Nephron (organoid): Measurements from ENCODE around the gene PSMB7.

Source experiments
- H3K27ac Mint-ChIP-seq, 3 experiments: 2 replicates each; pipeline ENCODE4 v1.8.0; 2020; ENCODE audit warnings: mixed read lengths in 3 of 3, mild to moderate bottlenecking in 2 of 3, moderate library complexity in 1 of 3
- H3K27me3 Mint-ChIP-seq: 2 replicates; pipeline ENCODE4 v1.8.0; 2021; ENCODE audit warnings: low read depth, mild to moderate bottlenecking, moderate library complexity, mixed read lengths
- H3K36me3 Mint-ChIP-seq: 2 replicates; pipeline ENCODE4 v1.8.0; 2020; ENCODE audit warnings: low read depth, mixed read lengths
- H3K4me1 Mint-ChIP-seq: 2 replicates; pipeline ENCODE4 v1.8.0; 2020; ENCODE audit warnings: mixed read lengths
- H3K4me3 Mint-ChIP-seq, 3 experiments: 2 replicates each; pipeline ENCODE4 v1.8.0; 2020; ENCODE audit warnings: mild to moderate bottlenecking in 3 of 3, mixed read lengths in 3 of 3, moderate library complexity in 2 of 3
- H3K9me3 Mint-ChIP-seq: 2 replicates; pipeline ENCODE4 v1.8.0; 2020; ENCODE audit warnings: mixed read lengths
- CTCF ChIP-seq, 3 experiments: fragments of 200-600 bp; sonication (generic); IDR thresholded peaks; one replicate each; pipeline ENCODE4 v1.5.0; 2021; ENCODE audit warnings: antibody characterized with exemption in 3 of 3; ENCODE audit not compliant: unreplicated experiment in 3 of 3

The PSMB7 gene

DNA sequence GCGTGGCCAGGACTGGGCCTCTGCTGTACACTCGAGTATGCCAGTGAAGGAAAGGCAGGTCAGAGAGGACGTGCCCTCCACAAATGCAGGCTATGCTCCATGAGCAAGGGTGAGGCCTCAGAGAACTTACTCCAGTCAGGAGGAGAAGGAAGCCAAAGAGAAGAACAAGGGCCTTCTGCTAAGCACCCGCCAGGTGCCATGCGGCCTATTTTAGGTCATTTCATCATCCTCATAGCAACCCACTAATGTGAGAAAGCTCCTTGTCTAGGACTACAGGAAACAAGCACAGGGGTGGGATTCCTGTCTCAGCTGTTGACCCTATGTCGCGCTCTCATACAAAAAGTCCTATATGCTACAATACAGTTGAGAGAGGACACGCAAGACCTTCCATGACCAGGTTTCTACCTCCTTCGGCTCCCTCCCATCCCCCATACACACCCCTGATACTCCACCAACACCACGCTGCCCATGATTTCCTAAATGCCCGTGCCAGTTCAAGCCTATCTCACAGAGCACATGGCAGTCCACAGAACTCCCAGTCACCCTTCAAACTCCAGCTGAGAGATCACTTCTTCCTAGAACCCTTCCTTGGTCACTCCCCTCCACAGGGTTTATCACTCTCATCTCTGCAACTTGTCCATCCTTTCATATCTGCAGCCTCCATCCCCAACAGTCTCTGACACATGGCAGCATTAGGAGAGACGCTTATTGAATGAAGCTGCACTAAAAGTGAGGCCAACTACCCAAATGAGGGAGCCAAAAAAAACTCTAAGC lies 26.8 kb downstream of the PSMB7 start:
- Mint-ChIP-seq H3K27me3 (peaks cover 3% of the 10 kb centered on the region), H3K9me3 (no peaks in the 10 kb centered on the region), H3K36me3 (peaks cover 12% of the 10 kb centered on the region), H3K4me1 (peaks cover 49% of the 10 kb centered on the region), H3K4me3 (no peak overlapping the region), H3K27ac (no peak overlapping the region)
- TF ChIP-seq CTCF (IDR thresholded peaks at IDR 0.05; ENCODE audit: unreplicated experiment in 3 of 3): no peak

DNA sequence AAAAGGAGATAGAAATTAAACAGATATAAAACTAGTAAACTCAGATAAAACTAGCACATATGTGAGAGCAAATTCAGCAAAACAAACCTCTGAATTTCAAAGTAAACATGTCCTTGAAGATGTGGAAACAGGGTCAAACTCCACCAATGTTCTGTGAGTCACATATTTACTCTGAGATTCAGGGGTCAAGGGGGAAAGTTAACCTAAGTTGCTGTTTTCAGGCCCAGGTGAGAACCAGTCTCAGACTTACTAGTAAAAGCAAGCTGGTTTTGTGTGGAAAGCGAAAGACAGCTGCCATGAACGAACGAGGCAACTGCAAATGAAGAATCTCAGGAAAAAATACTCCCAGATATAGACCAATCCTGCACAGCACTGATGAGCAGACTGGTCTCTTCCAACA lies 29.0 kb downstream of the PSMB7 start:
- H3K4me1 Mint-ChIP-seq: peaks cover 37% of the 10 kb centered on the region
- H3K9me3 Mint-ChIP-seq: no peaks in the 10 kb centered on the region
- H3K27me3 Mint-ChIP-seq: no peaks in the 10 kb centered on the region

DNA sequence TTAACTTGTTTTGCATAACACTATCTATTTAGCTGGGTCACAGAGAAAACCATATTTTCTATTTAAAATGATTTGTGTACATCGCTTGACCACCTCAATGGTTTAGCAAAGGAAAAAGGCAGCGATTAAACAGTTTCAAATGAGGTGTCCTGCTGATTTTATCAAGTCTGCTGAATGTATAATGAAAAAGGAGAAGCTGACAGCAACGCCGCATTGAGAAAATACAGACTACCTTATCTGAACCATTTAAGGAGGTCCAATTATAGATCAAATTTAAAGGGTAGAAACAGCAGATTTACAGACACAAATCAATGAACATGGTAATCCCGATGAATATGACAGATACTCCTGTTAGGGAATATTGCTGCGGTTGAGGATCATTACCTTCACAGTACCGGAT lies 29.6 kb downstream of the PSMB7 start:
- no peak for TF ChIP-seq CTCF (IDR thresholded peaks at IDR 0.05; ENCODE audit: unreplicated experiment in 3 of 3)
- Mint-ChIP-seq H3K4me3 (no peak overlapping the region), H3K9me3 (no peaks in the 10 kb centered on the region), H3K36me3 (peaks cover 20% of the 10 kb centered on the region), H3K27me3 (no peaks in the 10 kb centered on the region), H3K27ac (no peak overlapping the region), H3K4me1 (peaks cover 31% of the 10 kb centered on the region)

More for the DNA sequence above, 29.0 kb downstream of the PSMB7 start:
- Mint-ChIP-seq H3K36me3 (peaks cover 20% of the 10 kb centered on the region), H3K27ac (peak overlapping the region in 1 of 3 experiments; percentile 51), H3K4me3 (no peak overlapping the region)
- no peak for TF ChIP-seq CTCF (IDR thresholded peaks at IDR 0.05; ENCODE audit: unreplicated experiment in 3 of 3)

GRCh38 chr9:124384846-124385245 lies 30.4 kb downstream of the PSMB7 start:
- Mint-ChIP-seq H3K27ac (no peak overlapping the region), H3K4me1 (peaks cover 25% of the 10 kb centered on the region), H3K9me3 (no peaks in the 10 kb centered on the region), H3K36me3 (peaks cover 25% of the 10 kb centered on the region), H3K27me3 (no peaks in the 10 kb centered on the region), H3K4me3 (no peak overlapping the region)
- no peak for TF ChIP-seq CTCF (IDR thresholded peaks at IDR 0.05; ENCODE audit: unreplicated experiment in 3 of 3)

DNA sequence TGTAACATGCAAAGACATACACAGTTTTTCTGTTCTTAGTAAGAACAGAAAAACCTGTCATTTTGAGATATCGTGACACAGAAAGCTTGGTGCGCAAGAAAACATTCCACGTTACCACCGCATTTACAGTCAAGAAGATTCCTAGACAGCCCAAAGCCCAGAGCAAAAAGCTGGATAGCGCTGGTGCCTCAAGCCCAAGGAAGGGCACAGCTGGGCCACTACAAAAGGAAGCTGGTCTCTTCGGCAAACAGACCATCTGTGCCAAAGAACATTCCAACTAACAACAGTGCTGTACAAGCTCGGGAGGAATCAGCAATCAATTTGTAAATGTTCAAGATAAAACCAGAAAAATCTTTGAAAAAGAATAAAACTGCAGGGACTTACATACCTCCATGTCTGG lies 31.0 kb downstream of the PSMB7 start:
- Mint-ChIP-seq H3K27ac (no peak overlapping the region), H3K27me3 (no peaks in the 10 kb centered on the region), H3K4me3 (no peak overlapping the region), H3K9me3 (no peaks in the 10 kb centered on the region), H3K36me3 (peaks cover 27% of the 10 kb centered on the region), H3K4me1 (peaks cover 19% of the 10 kb centered on the region)
- no peak for TF ChIP-seq CTCF (IDR thresholded peaks at IDR 0.05; ENCODE audit: unreplicated experiment in 3 of 3)
